Measurements from ENCODE around the gene CYSRT1.

CYSRT1 gene

GRCh38 chr9:137233143-137233980 lies 8.4 kb downstream of the CYSRT1 start:
- TF ChIP-seq CTCF (conservative IDR thresholded peaks at IDR 0.05; ENCODE audit: low read depth): no peak
- no peak overlapping the region for H3K27ac ChIP-seq
- ChIA-PET CTCF (interaction anchor here (0.6 to 1.7 kb wide), 3 partner anchors 20 to 258 kb away, joined by 3 to 4 read pairs (median 3); partner anchors contain the start of genes EXD3 and NOXA1), POLR2A (ENCODE audit: low non-redundant PET) (interaction anchor here (0.5 kb wide), 1 partner anchor 25 kb away, joined by 3 read pairs; no protein-coding TSS in a partner anchor)
- DNase-seq (ENCODE audit: low spot score): peak; percentile 61

GRCh38 chr9:137234055-137234697 lies 9.2 kb downstream of the CYSRT1 start:
- CTCF ChIA-PET: interaction anchor here (0.9 to 1.7 kb wide), 4 partner anchors 21 to 189 kb away, joined by 3 to 4 read pairs (median 3); partner anchors contain the start of genes EXD3 and NOXA1
- POLR2A ChIA-PET (ENCODE audit: low non-redundant PET): interaction anchor here (0.6 kb wide), 1 partner anchor 51 kb away, joined by 4 read pairs; no protein-coding TSS in a partner anchor
- no peak for TF ChIP-seq CTCF (conservative IDR thresholded peaks at IDR 0.05; ENCODE audit: low read depth)
- DNase-seq (ENCODE audit: low spot score): no peak
- no peak overlapping the region for H3K27ac ChIP-seq

- CTCF ChIA-PET: interaction anchor here (0.6 to 3.3 kb wide), 6 partner anchors 8 to 66 kb away, joined by 3 to 22 read pairs (median 4); partner anchors contain the start of genes RNF224 and SSNA1
- POLR2A ChIA-PET (ENCODE audit: low non-redundant PET): no interaction called here
- TF ChIP-seq CTCF (conservative IDR thresholded peaks at IDR 0.05; ENCODE audit: low read depth): no peak
- no peak for DNase-seq (ENCODE audit: low spot score)
- H3K27ac ChIP-seq: no peak overlapping the region
Observed at GRCh38 chr9:137234758-137235423, 9.9 kb downstream of the CYSRT1 start.

- CTCF ChIA-PET: interaction anchor here (0.6 to 3.3 kb wide), 27 partner anchors 9 to 259 kb away, joined by 3 to 24 read pairs (median 6); partner anchors contain the start of genes CYSRT1, DPP7, GRIN1 and LRRC26
- 0 out of 2 replicates have a peak overlapping the region, but pooled peaks have one; percentile 100 for H3K27ac ChIP-seq
- DNase-seq (ENCODE audit: low spot score): no peak
- TF ChIP-seq CTCF (conservative IDR thresholded peaks at IDR 0.05; ENCODE audit: low read depth): no peak
- POLR2A ChIA-PET (ENCODE audit: low non-redundant PET): interaction anchor here (0.6 to 1.2 kb wide), 2 partner anchors 41 to 150 kb away, joined by 3 to 6 read pairs; no protein-coding TSS in a partner anchor
Observed at GRCh38 chr9:137235424-137236237, 10.7 kb downstream of the CYSRT1 start.

- peak overlapping the region; percentile 100 for H3K27ac ChIP-seq
- DNase-seq (ENCODE audit: low spot score): peak; percentile 95
- ChIA-PET CTCF (interaction anchor here (0.6 to 3.3 kb wide), 46 partner anchors 9 to 259 kb away, joined by 3 to 24 read pairs (median 4); partner anchors contain the start of genes CYSRT1, DPP7, GRIN1 and LRRC26), POLR2A (ENCODE audit: low non-redundant PET) (interaction anchor here (0.6 to 1.8 kb wide), 5 partner anchors 13 to 150 kb away, joined by 3 to 7 read pairs (median 4); no protein-coding TSS in a partner anchor)
- peak; percentile 100 for TF ChIP-seq CTCF (conservative IDR thresholded peaks at IDR 0.05; ENCODE audit: low read depth)
Observed at GRCh38 chr9:137236238-137236935, 11.4 kb downstream of the CYSRT1 start.

Data from RWPE1 (cell line).